ENCODE measurements around the gene ATP5ME. TPM values are rescaled to one million over a fixed set of nuclear protein-coding genes. Genes with fewer than 3 reads are reported as not detected.

ATP5ME gene
- total RNA-seq, 2 experiments from 2014 or later, result 359 to 388 TPM

GRCh38 chr4:686413-687040 is 12.5 kb upstream of the ATP5ME start:
- no peaks in the 10 kb centered on the region for H4K20me1 ChIP-seq (ENCODE audit: insufficient read depth, low read length)
- no peaks in the 10 kb centered on the region for H3K9me3 ChIP-seq (ENCODE audit: low read length)
- no peak overlapping the region for H3K4me3 ChIP-seq (ENCODE audit: low read depth, low read length, poor library complexity, severe bottlenecking)
- no peak overlapping the region for H3K4me2 ChIP-seq (ENCODE audit: low read length)
- POLR2A ChIA-PET, result no interaction called here
- no peaks in the 10 kb centered on the region for H3K79me2 ChIP-seq (ENCODE audit: insufficient read depth, low read depth, low read length)
- intact Hi-C loops (cut with micrococcal nuclease; ENCODE audit: unreplicated experiment), result no loop called here
- H3K27ac ChIP-seq (ENCODE audit: low read depth, low read length, poor library complexity, severe bottlenecking), result no peak overlapping the region
- no peak for DNase-seq (ENCODE audit: low spot score)
- H3K4me1 ChIP-seq (ENCODE audit: insufficient read depth, low read length, poor library complexity, severe bottlenecking), result no peaks in the 10 kb centered on the region
- TF ChIP-seq EZH2phosphoT487 (IDR thresholded peaks at IDR 0.05; ENCODE audit: borderline replicate concordance, low read depth, low read length) (no peak), CTCF (conservative IDR thresholded peaks at IDR 0.05; ENCODE audit: low read length) (no peak)
- H3K36me3 ChIP-seq (ENCODE audit: insufficient read depth, low read length), result no peaks in the 10 kb centered on the region
- H2AFZ ChIP-seq (ENCODE audit: low read length), result no peak overlapping the region
- no TSS peak for BruUV-seq (replicated peaks)
- H3K9me2 ChIP-seq (ENCODE audit: insufficient read depth, low read length), result no peaks in the 10 kb centered on the region
- CTCF ChIA-PET (ENCODE audit: unreplicated experiment), result interaction anchor here (0.6 kb wide), 1 partner anchor 71 kb away, joined by 3 read pairs; no protein-coding TSS in a partner anchor

- CTCF ChIA-PET (ENCODE audit: unreplicated experiment), result interaction anchor here (0.6 kb wide), 1 partner anchor 72 kb away, joined by 3 read pairs; no protein-coding TSS in a partner anchor
Observed at GRCh38 chr4:685679-686412, 11.8 kb upstream of the ATP5ME start.

More at GRCh38 chr4:685679-686412, 11.8 kb upstream of the ATP5ME start:
- intact Hi-C loops (cut with micrococcal nuclease; ENCODE audit: unreplicated experiment), result no loop called here
- no peak overlapping the region for H3K27ac ChIP-seq (ENCODE audit: low read depth, low read length, poor library complexity, severe bottlenecking)
- no peak overlapping the region for H2AFZ ChIP-seq (ENCODE audit: low read length)
- DNase-seq (ENCODE audit: low spot score), result no peak
- H3K79me2 ChIP-seq (ENCODE audit: insufficient read depth, low read depth, low read length), result no peaks in the 10 kb centered on the region
- H4K20me1 ChIP-seq (ENCODE audit: insufficient read depth, low read length), result no peaks in the 10 kb centered on the region
- H3K36me3 ChIP-seq (ENCODE audit: insufficient read depth, low read length), result no peaks in the 10 kb centered on the region
- H3K4me2 ChIP-seq (ENCODE audit: low read length), result no peak overlapping the region
- TF ChIP-seq CTCF (conservative IDR thresholded peaks at IDR 0.05; ENCODE audit: low read length), result no peak
- no peak for TF ChIP-seq EZH2phosphoT487 (IDR thresholded peaks at IDR 0.05; ENCODE audit: borderline replicate concordance, low read depth, low read length)
- H3K9me2 ChIP-seq (ENCODE audit: insufficient read depth, low read length), result no peaks in the 10 kb centered on the region
- POLR2A ChIA-PET, result no interaction called here
- no peaks in the 10 kb centered on the region for H3K4me1 ChIP-seq (ENCODE audit: insufficient read depth, low read length, poor library complexity, severe bottlenecking)
- H3K4me3 ChIP-seq (ENCODE audit: low read depth, low read length, poor library complexity, severe bottlenecking), result no peak overlapping the region
- no peaks in the 10 kb centered on the region for H3K9me3 ChIP-seq (ENCODE audit: low read length)
- no TSS peak for BruUV-seq (replicated peaks)
